ENCODE data around the gene GON4L. TPM values are rescaled to one million over a fixed set of nuclear protein-coding genes. Genes with fewer than 3 reads are reported as not detected.

The GON4L gene
- total and polyA plus RNA-seq, 4 donors: 42.2 to 56.7 (median 48.0) TPM

DNA sequence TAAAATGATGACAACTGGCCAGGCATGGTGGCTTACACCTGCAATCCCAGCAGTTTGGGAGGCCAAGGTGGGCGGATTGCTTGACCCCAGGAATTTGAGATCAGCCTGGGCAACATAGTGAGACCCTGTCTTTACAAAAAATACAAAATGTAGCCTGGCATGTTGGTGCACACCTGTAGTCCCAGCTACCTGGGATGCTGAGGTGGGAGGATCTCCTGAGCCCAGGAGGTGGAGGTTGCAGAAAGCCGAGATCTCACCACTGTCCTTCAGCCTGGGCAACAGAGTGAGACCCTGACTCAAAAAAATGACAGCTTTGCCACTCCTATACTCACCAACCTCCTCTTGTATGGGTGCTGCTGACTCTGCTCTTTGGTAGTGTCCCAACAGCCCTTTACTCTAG, 20.9 kb upstream of the GON4L start:
- Histone ChIP-seq H3K4me3 (ENCODE audit: low read depth, low read length) (no peak overlapping the region), H3K27ac (ENCODE audit: low read depth, low read length) (no peak overlapping the region), H3K27me3 (ENCODE audit: control insufficient read depth, insufficient read depth, low read length) (no peaks in the 10 kb centered on the region), H3K36me3 (ENCODE audit: control insufficient read depth, insufficient read depth, low read length) (peaks cover 69% of the 10 kb centered on the region), H3K9me3 (ENCODE audit: control insufficient read depth, insufficient read depth, low read length) (no peaks in the 10 kb centered on the region), H3K4me1 (ENCODE audit: control insufficient read depth, insufficient read depth, low read length) (peaks cover 19% of the 10 kb centered on the region)
- WGBS (ENCODE audit: insufficient coverage): 93% methylated on average over 2 of the region's 2 CpGs
- no peak for DNase-seq (ENCODE audit: low read depth in 4 of 6, low spot score in 6 of 6)

DNA sequence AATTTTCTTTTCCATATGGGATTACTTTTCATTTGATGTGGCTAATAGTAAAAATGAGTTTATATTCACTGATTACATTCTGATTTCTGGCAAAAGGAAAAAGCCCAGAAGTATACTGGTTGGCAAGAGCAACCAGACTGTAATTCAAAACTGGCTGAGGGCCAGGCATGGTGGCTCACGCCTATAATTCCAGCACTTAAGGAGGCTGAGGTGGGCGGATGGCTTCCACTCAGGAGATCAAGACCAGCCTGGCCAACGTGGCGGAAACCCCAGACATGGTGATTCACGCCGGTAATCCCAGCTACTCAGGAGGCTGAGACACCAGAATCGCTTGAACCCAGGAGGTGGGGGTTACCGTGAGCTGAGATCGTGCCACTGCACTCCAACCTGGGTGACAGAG, 16.8 kb upstream of the GON4L start:
- peak overlapping the region; percentile 94 for H3K27ac ChIP-seq (ENCODE audit: low read depth, low read length)

DNA sequence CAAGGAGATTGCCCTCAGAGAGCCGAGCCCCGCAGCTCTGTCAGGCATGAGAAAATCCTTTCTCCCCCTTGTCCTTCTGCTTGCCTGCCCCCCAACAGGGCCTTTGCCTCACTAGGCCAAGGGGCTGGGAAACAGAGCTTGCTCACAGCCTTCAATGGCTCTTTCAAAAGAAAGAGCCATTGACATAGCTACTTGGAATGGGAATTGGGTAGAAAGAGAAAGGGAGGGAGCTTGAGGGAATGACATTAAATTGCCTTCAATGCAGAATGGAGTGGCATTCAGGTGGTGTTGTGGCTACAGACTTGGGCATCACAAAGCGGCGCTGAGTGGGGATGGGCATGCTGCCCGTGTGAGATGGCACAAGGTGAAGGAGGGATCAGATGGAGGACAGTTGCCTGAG, 15.5 kb upstream of the GON4L start:
- H3K36me3 ChIP-seq (ENCODE audit: control insufficient read depth, insufficient read depth, low read length): peaks cover 49% of the 10 kb centered on the region
- H3K4me1 ChIP-seq (ENCODE audit: control insufficient read depth, insufficient read depth, low read length): peaks cover 67% of the 10 kb centered on the region
- H3K9me3 ChIP-seq (ENCODE audit: control insufficient read depth, insufficient read depth, low read length): no peaks in the 10 kb centered on the region
- peak overlapping the region; percentile 17 for H3K4me3 ChIP-seq (ENCODE audit: low read depth, low read length)
- 18% methylated on average over 5 of the region's 5 CpGs for WGBS (ENCODE audit: insufficient coverage)
- peak in 5 of 6 donors; percentile 64 to 92 (median 76) for DNase-seq (ENCODE audit: low read depth in 4 of 6, low spot score in 6 of 6)
- H3K27ac ChIP-seq (ENCODE audit: low read depth, low read length): peak overlapping the region; percentile 94
- H3K27me3 ChIP-seq (ENCODE audit: control insufficient read depth, insufficient read depth, low read length): no peaks in the 10 kb centered on the region

More for the DNA sequence above, 16.8 kb upstream of the GON4L start:
- H3K36me3 ChIP-seq (ENCODE audit: control insufficient read depth, insufficient read depth, low read length): peaks cover 46% of the 10 kb centered on the region
- peaks cover 54% of the 10 kb centered on the region for H3K4me1 ChIP-seq (ENCODE audit: control insufficient read depth, insufficient read depth, low read length)
- peak in 2 of 6 donors; percentile 68 to 82 for DNase-seq (ENCODE audit: low read depth in 4 of 6, low spot score in 6 of 6)
- 45% methylated on average over 9 of the region's 9 CpGs for WGBS (ENCODE audit: insufficient coverage)
- H3K4me3 ChIP-seq (ENCODE audit: low read depth, low read length): no peak overlapping the region
- H3K27me3 ChIP-seq (ENCODE audit: control insufficient read depth, insufficient read depth, low read length): no peaks in the 10 kb centered on the region
- no peaks in the 10 kb centered on the region for H3K9me3 ChIP-seq (ENCODE audit: control insufficient read depth, insufficient read depth, low read length)

DNA sequence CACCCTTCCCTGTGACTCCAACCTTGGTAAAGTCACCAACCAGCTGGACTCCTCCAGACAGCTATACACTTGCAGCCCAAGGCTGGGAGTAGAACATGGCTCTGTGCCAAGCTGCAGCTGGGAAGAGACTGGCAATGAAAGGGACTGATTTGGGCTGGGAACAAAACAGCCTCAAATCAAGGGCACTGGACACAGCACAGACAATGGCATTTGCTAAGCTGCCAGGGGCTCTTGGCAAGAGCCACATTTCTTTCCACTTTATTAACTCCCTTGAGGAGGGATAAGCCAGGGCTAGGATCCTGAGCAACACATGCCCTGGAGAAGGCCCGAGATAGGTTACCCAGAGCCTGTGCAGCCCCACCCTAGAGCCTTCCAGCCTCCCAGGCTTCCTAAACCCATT, 14.4 kb upstream of the GON4L start:
- DNase-seq (ENCODE audit: low read depth in 4 of 6, low spot score in 6 of 6): peak; percentile 80 to 97 (median 90)
- H3K4me3 ChIP-seq (ENCODE audit: low read depth, low read length): no peak overlapping the region
- WGBS (ENCODE audit: insufficient coverage): 17% methylated on average over 1 of the region's 1 CpG
- no peaks in the 10 kb centered on the region for H3K27me3 ChIP-seq (ENCODE audit: control insufficient read depth, insufficient read depth, low read length)
- peaks cover 67% of the 10 kb centered on the region for H3K4me1 ChIP-seq (ENCODE audit: control insufficient read depth, insufficient read depth, low read length)
- H3K27ac ChIP-seq (ENCODE audit: low read depth, low read length): peak overlapping the region; percentile 94
- peaks cover 45% of the 10 kb centered on the region for H3K36me3 ChIP-seq (ENCODE audit: control insufficient read depth, insufficient read depth, low read length)
- H3K9me3 ChIP-seq (ENCODE audit: control insufficient read depth, insufficient read depth, low read length): no peaks in the 10 kb centered on the region

DNA sequence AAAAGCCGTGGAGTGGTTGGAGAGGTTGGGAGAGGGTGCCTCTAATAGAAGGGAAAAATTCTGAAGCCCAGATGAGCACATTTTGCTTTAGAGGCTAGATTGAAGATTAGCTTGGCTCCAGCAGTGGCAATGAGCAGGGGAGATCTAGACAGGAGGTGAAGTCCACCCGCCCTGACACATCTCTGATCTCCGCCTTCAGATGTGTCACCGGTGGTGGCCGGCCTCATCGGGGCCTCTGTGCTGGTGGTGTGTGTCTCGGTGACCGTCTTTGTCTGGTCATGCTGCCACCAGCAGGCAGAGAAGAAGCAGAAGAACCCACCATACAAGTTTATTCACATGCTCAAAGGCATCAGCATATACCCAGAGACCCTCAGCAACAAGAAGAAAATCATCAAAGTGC, 10.8 kb upstream of the GON4L start:
- Histone ChIP-seq H3K27ac (ENCODE audit: low read depth, low read length) (peak overlapping the region; percentile 15), H3K36me3 (ENCODE audit: control insufficient read depth, insufficient read depth, low read length) (peaks cover 36% of the 10 kb centered on the region), H3K4me1 (ENCODE audit: control insufficient read depth, insufficient read depth, low read length) (peaks cover 63% of the 10 kb centered on the region)

DNA sequence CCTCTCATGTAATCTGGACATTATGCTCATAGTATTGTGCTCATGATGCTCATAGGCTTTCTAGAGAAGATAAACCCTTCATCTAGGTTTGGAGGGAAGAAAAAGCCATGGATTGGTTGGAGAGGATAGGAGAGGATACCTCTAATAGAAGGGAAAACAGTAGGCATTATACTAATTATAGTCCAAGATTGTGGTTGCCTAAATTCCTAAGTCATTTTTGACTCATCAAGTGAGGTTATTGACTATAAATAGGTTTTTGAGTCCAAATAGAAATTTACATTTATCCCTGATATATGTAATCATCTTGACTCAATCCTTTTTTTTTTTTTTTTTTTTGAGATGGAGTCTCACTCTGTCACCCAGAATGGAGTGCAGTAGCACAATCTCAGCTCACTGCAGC, 7.4 kb upstream of the GON4L start:
- Histone ChIP-seq H3K36me3 (ENCODE audit: control insufficient read depth, insufficient read depth, low read length) (peaks cover 28% of the 10 kb centered on the region), H3K27ac (ENCODE audit: low read depth, low read length) (no peak overlapping the region), H3K4me1 (ENCODE audit: control insufficient read depth, insufficient read depth, low read length) (peaks cover 50% of the 10 kb centered on the region)

More for the DNA sequence above, 10.8 kb upstream of the GON4L start:
- Histone ChIP-seq H3K4me3 (ENCODE audit: low read depth, low read length) (no peak overlapping the region), H3K27me3 (ENCODE audit: control insufficient read depth, insufficient read depth, low read length) (no peaks in the 10 kb centered on the region), H3K9me3 (ENCODE audit: control insufficient read depth, insufficient read depth, low read length) (no peaks in the 10 kb centered on the region)
- WGBS (ENCODE audit: insufficient coverage): 95% methylated on average over 3 of the region's 8 CpGs
- DNase-seq (ENCODE audit: low read depth in 4 of 6, low spot score in 6 of 6): no peak

DNA sequence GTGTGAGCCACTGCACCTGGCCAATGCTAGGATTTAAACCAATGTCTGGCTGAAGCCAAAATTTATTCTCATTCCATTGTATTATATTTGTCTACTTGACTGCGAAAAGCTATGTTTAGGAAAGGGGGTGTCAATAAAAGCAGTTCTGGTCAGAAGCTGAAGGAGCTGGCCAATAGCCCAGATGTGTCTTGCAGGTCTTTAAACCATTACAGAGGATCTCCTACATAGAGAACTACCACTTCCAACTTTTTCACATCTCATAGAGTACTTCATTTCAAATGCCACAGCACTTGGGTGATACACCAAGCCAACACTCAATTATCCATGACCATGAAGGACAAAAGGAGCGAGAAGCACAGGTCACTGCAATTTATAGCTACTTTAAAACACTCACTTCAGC, 4.9 kb upstream of the GON4L start:
- Histone ChIP-seq H3K27ac (ENCODE audit: low read depth, low read length) (peak overlapping the region; percentile 99), H3K4me3 (ENCODE audit: low read depth, low read length) (no peak overlapping the region), H3K36me3 (ENCODE audit: control insufficient read depth, insufficient read depth, low read length) (peaks cover 6% of the 10 kb centered on the region), H3K9me3 (ENCODE audit: control insufficient read depth, insufficient read depth, low read length) (no peaks in the 10 kb centered on the region), H3K27me3 (ENCODE audit: control insufficient read depth, insufficient read depth, low read length) (no peaks in the 10 kb centered on the region), H3K4me1 (ENCODE audit: control insufficient read depth, insufficient read depth, low read length) (peaks cover 43% of the 10 kb centered on the region)
- WGBS (ENCODE audit: insufficient coverage): no CpG with 5 or more reads among the region's 2 CpGs
- peak in 2 of 6 donors; percentile 52 to 62 for DNase-seq (ENCODE audit: low read depth in 4 of 6, low spot score in 6 of 6)

More for the DNA sequence above, 7.4 kb upstream of the GON4L start:
- no peak for DNase-seq (ENCODE audit: low read depth in 4 of 6, low spot score in 6 of 6)
- no peaks in the 10 kb centered on the region for H3K9me3 ChIP-seq (ENCODE audit: control insufficient read depth, insufficient read depth, low read length)
- no peaks in the 10 kb centered on the region for H3K27me3 ChIP-seq (ENCODE audit: control insufficient read depth, insufficient read depth, low read length)
- H3K4me3 ChIP-seq (ENCODE audit: low read depth, low read length): no peak overlapping the region

DNA sequence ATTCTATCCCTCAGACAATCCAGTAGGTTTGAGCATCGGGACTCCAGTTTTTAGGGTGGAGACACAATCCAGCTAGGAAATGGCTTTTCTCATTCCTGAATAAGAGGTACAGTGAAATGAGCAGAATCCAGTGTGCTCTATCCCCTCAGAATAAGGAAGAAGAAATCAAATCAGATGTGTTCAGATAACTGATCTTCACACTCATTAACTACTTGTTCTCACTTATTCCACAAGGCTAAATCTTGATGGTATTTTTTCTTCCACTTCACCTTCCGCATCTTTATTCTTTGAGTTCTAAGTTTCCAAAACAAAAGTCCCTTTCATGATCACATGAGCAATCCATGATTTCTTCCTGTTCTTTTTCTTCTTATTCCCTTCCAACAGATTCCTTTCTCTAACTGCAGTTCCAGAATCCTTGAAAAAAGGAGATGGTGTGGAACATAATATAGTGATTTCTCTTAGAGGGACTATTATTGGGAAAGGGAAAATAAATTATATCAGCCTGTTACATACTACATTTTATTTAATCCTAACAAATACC, 4.0 kb upstream of the GON4L start:
- peaks cover 6% of the 10 kb centered on the region for H3K36me3 ChIP-seq (ENCODE audit: control insufficient read depth, insufficient read depth, low read length)
- peaks cover 47% of the 10 kb centered on the region for H3K4me1 ChIP-seq (ENCODE audit: control insufficient read depth, insufficient read depth, low read length)
- DNase-seq (ENCODE audit: low read depth in 4 of 6, low spot score in 6 of 6): no peak

DNA sequence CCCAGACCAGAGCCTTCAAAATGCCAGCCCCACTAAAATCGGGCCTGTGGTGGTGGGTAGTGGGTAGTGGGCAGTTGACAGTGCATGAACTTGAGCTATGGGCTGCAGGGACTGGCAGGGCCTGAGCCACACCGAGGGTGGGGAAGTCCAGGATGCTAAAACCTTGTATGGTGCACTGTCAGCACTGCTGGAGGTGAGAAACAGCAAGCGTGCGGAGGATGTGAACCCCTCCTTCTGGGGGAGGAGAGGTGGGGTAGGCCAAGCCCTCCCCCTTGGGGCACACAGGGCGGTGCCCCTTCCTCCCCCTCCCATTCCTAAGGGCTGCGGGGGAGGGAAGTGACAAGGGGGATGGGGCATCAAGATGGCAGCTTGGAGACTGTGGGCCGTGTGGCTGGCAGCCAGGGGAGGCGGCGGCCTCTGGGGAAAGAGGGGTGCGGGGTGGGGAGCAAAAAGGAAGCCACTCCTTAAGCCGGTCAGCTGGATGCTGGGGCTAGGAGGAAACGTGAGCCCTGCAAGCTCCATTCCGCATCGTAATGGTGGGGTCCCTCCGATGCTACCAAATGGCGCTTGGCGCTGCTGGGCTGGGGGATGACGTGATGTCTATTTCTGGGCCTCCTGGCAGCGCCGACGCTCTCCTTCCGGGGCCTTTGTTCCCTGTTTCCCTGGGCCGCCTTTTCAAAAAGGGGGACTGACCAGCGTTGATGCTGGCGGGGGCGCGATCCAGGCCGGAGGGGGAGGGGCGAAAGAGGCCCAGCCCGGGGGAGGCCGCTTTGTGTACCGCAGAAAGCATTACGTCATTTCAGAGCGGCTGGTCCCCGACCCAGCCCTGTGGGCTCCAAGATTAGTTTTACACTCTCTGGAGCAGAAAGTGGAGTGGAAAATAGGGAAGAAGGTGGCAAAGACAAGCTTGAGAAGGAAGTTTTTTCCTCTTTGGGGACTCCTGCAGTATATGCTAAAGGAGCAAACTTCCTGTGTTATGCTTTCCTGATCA, 3.2 kb upstream of the GON4L start:
- Histone ChIP-seq H3K9me3 (ENCODE audit: control insufficient read depth, insufficient read depth, low read length) (no peaks in the 10 kb centered on the region), H3K27me3 (ENCODE audit: control insufficient read depth, insufficient read depth, low read length) (no peaks in the 10 kb centered on the region), H3K36me3 (ENCODE audit: control insufficient read depth, insufficient read depth, low read length) (peaks cover 5% of the 10 kb centered on the region), H3K4me3 (ENCODE audit: low read depth, low read length) (peak overlapping the region; percentile 74), H3K4me1 (ENCODE audit: control insufficient read depth, insufficient read depth, low read length) (peaks cover 46% of the 10 kb centered on the region), H3K27ac (ENCODE audit: low read depth, low read length) (peak overlapping the region; percentile 99)
- 2% methylated on average over 27 of the region's 35 CpGs for WGBS (ENCODE audit: insufficient coverage)
- DNase-seq (ENCODE audit: low read depth in 4 of 6, low spot score in 6 of 6): peak; percentile 75 to 96 (median 84)

More for the DNA sequence above, 4.0 kb upstream of the GON4L start:
- H3K9me3 ChIP-seq (ENCODE audit: control insufficient read depth, insufficient read depth, low read length): no peaks in the 10 kb centered on the region
- peak overlapping the region; percentile 74 for H3K4me3 ChIP-seq (ENCODE audit: low read depth, low read length)
- 20% methylated on average over 1 of the region's 2 CpGs for WGBS (ENCODE audit: insufficient coverage)
- peak overlapping the region; percentile 99 for H3K27ac ChIP-seq (ENCODE audit: low read depth, low read length)
- H3K27me3 ChIP-seq (ENCODE audit: control insufficient read depth, insufficient read depth, low read length): no peaks in the 10 kb centered on the region

Measured in spinal cord (tissue), 10 donors.